Measurements from ENCODE around the gene MRPL21. TPM values are rescaled to one million over a fixed set of nuclear protein-coding genes. Genes with fewer than 3 reads are reported as not detected.

The MRPL21 gene
- total RNA-seq, 6 donors from 2014 or later = 17.8 to 50.8 (median 32.3) TPM

DNA sequence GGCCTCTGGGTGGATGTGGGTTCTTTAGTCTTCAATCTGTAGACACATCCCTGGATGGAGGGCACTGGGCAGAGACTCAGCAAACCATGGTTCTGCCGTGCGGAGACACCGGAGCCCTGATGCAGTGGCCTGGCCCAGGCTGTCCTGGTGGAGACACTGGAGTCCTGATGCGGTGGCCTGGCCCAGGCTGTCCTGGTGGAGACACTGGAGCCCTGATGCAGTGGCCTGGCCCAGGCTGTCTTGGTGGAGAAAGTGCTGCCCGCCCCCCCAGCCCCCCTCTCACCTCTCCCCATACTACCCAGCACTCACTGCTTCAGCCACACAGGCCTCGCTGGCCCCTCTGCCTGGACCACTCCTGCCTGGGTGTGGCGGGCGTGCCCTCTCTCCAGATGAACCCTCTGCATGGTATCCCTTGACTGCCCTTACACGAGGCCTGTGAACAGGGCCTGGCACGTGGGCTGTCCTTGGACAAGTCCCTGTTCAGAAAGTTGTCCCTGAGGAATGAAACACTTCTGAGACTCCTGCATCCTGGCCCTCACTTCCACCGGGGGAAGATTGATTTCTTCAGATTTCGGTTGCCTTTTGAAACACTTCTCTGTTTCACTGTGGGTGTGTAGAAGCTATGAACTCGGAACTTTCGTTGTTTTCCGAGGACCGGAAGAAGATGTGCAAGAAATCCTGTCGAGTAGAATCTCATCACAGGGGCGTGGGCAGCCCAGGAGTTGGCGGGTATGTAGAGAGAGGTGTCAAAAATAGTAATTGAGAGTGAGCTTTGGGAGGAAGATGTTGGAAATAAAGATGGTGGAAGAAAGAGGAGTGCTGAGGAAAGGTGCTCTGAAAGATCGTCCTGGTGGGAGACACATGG lies 26.3 kb upstream of the MRPL21 start:
- Histone ChIP-seq H3K27ac (no peak overlapping the region), H3K4me1 (peaks cover 0 to 11% (median 2%) of the 10 kb centered on the region in 4 donors), H3K36me3 (peaks cover 20 to 89% (median 64%) of the 10 kb centered on the region in 4 donors), H3K27me3 (no peaks in the 10 kb centered on the region), H3K9me3 (peaks cover 7 to 15% (median 15%) of the 10 kb centered on the region in 4 donors), H3K4me3 (no peak overlapping the region)
- TF ChIP-seq, protein P1, sequence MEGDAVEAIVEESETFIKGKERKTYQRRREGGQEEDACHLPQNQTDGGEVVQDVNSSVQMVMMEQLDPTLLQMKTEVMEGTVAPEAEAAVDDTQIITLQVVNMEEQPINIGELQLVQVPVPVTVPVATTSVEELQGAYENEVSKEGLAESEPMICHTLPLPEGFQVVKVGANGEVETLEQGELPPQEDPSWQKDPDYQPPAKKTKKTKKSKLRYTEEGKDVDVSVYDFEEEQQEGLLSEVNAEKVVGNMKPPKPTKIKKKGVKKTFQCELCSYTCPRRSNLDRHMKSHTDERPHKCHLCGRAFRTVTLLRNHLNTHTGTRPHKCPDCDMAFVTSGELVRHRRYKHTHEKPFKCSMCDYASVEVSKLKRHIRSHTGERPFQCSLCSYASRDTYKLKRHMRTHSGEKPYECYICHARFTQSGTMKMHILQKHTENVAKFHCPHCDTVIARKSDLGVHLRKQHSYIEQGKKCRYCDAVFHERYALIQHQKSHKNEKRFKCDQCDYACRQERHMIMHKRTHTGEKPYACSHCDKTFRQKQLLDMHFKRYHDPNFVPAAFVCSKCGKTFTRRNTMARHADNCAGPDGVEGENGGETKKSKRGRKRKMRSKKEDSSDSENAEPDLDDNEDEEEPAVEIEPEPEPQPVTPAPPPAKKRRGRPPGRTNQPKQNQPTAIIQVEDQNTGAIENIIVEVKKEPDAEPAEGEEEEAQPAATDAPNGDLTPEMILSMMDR (IDR thresholded peaks at IDR 0.05) = no peak
- DNase-seq (no peak), ATAC-seq (ENCODE audit: low FRiP score in 2 of 2) (peak in 1 of 2 donors; percentile 56)
- 95 to 98% methylated on average over 11 to 18 of the region's 20 CpGs for WGBS, 2 donors

DNA sequence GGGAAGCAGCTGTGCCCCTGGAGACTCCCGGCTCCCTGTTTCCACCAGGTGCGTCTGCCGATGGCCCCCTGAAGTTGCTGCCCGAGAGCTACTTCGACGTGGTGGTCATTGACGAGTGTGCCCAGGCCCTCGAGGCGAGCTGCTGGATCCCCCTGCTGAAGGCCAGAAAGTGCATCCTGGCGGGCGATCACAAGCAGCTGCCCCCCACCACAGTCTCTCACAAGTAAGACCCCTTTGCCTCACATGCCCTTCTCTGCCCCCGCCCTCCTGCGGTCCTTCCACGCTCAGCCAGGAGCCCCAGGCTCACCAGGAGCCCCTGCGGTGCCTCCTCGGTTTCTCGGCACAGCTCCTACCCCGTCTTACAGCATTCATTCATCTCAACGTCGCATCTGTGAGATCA lies 25.5 kb upstream of the MRPL21 start:
- H3K9me3 ChIP-seq = peaks cover 7 to 21% (median 18%) of the 10 kb centered on the region in 4 donors
- H3K4me3 ChIP-seq = no peak overlapping the region
- H3K4me1 ChIP-seq = peaks cover 0 to 11% (median 2%) of the 10 kb centered on the region in 4 donors
- no peak for ATAC-seq (ENCODE audit: low FRiP score in 2 of 2)
- H3K27me3 ChIP-seq = no peaks in the 10 kb centered on the region
- H3K27ac ChIP-seq = no peak overlapping the region
- peaks cover 20 to 89% (median 65%) of the 10 kb centered on the region in 4 donors for H3K36me3 ChIP-seq
- TF ChIP-seq POLR2AphosphoS5 (IDR thresholded peaks at IDR 0.05) (no peak), POLR2A (IDR thresholded peaks at IDR 0.05) (no peak)
- 95 to 98% methylated on average over 16 to 20 of the region's 20 CpGs for WGBS, 2 donors
- DNase-seq = peak in 1 of 2 donors; percentile 48

DNA sequence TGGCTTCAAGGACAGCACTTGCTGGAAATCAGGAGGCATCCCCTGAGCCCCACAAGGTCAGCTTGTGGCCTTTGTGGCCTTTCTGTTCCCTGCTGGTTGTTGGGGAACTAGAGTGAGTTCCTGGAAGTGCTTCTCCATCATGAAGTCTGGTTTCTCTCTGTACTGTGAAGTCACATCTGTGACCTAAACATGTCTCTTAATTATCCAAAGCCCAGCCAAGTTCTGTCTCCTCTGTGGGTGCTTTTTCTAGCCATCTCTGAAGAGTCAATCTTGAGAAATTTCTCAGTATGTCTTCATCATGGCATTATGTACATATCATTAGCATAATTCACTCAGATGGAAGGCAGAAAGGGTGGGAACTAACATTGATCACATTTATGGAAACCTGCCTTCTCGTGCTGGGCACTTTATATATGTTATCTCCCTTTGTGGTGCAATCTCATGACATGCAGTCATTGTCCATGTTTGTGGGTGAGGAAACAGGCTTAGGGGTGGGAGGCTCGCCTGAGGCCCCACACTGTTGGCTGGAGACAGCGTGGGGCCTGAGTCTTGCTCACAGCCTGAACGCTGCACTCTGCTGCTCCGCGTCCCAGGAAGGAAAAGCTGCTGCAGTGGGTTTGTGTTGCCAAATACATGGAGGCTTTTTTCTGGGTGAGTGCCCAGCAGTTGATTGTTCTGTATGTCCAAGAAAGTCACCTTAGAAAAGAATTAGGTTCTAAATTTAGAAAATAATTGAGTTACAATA lies 24.7 kb upstream of the MRPL21 start:
- no peak for TF ChIP-seq POLR2AphosphoS5 (IDR thresholded peaks at IDR 0.05)
- no peak for TF ChIP-seq POLR2A (IDR thresholded peaks at IDR 0.05)
- TF ChIP-seq EP300 (IDR thresholded peaks at IDR 0.05) = no peak
- TF ChIP-seq, protein P1 (IDR thresholded peaks at IDR 0.05) = no peak
- H3K4me3 ChIP-seq = no peak overlapping the region
- peak in 1 of 2 donors; percentile 59 for ATAC-seq (ENCODE audit: low FRiP score in 2 of 2)
- H3K27ac ChIP-seq = no peak overlapping the region
- peaks cover 20 to 89% (median 64%) of the 10 kb centered on the region in 4 donors for H3K36me3 ChIP-seq
- DNase-seq = no peak
- no peaks in the 10 kb centered on the region for H3K27me3 ChIP-seq
- WGBS, 2 donors = 55 to 70% methylated on average over 4 to 6 of the region's 6 CpGs
- H3K4me1 ChIP-seq = peaks cover 0 to 11% (median 2%) of the 10 kb centered on the region in 4 donors
- peaks cover 7 to 21% (median 18%) of the 10 kb centered on the region in 4 donors for H3K9me3 ChIP-seq

DNA sequence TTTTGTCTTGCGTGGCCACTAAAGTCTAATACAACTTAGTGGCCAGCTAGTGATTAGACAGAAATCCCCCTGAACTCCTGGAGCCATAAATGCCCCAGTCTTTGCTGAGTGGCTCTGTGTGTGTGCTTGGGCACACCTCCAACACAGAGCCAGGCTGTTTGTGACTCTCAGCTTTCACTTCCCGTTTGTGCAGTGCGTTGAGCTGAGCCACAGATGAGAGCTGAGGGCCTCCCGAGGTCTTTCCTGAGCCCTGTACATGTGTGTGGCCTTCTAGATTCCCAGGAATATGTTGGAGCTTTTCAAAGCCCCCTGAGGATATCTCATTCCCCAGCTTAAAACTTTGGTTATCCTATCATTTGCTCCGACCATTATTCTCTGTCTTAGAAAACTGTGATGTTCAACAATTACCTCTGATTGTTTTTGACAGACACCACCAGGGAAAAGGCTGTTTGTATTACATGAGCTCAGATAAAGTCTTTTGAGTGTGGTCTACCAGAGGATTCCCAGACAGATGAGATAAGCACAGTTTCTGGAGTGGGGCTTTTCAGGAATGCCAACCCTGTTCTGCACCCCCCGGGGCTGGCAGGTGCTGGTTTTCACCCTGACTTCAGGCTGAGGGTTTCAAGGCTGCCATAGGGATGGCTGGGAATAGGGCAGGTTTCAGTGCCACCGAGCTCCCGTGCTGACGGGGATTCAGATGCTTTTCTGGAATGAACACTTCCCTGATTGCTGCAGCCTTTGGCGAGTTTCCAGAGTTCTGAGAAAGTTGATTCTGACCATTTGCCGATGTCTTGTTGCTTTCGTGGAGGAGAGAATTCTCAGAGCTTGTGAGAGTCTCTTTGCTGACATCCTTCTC lies 23.9 kb upstream of the MRPL21 start:
- ATAC-seq (ENCODE audit: low FRiP score in 2 of 2) (peak in 1 of 2 donors; percentile 80), DNase-seq (peak in 1 of 2 donors; percentile 42)
- Histone ChIP-seq H3K27ac (no peak overlapping the region), H3K4me3 (no peak overlapping the region), H3K36me3 (peaks cover 20 to 90% (median 62%) of the 10 kb centered on the region in 4 donors), H3K9me3 (peaks cover 7 to 21% (median 18%) of the 10 kb centered on the region in 4 donors), H3K27me3 (no peaks in the 10 kb centered on the region), H3K4me1 (peaks cover 0 to 11% (median 2%) of the 10 kb centered on the region in 4 donors)
- 61 to 67% methylated on average over 11 to 12 of the region's 12 CpGs for WGBS, 2 donors
- TF ChIP-seq POLR2A (IDR thresholded peaks at IDR 0.05) = peak in 1 of 4 donors; percentile 8
- no peak for TF ChIP-seq POLR2AphosphoS5 (IDR thresholded peaks at IDR 0.05)

DNA sequence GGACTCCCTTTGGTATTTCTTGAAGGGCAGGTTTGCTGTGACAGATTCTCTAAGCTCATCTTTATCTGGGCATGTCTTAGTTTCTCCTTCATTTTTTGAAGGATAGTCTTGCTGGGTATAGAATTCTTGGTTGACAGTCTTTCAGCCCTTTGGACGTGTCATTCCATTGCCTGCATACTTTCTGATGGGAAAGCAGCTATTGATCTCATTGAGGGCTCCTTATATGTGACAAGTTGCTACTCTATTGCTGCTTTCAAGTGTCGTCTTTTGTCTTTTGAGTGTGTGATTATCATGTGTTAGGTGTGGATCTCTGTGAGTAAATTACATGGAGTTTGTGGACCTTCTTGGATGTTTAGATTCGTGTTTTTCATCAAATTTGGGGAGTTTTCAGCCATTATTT lies 22.0 kb upstream of the MRPL21 start:
- no peak for TF ChIP-seq POLR2AphosphoS5 (IDR thresholded peaks at IDR 0.05)
- no peak for TF ChIP-seq EP300 (IDR thresholded peaks at IDR 0.05)
- TF ChIP-seq, protein P1 (IDR thresholded peaks at IDR 0.05) = no peak
- no peak for TF ChIP-seq POLR2A (IDR thresholded peaks at IDR 0.05)
- WGBS, 2 donors = 95 to 98% methylated on average over 3 of the region's 3 CpGs
- ATAC-seq (ENCODE audit: low FRiP score in 2 of 2) = no peak
- Histone ChIP-seq H3K27ac (no peak overlapping the region), H3K4me1 (peaks cover 0 to 11% (median 2%) of the 10 kb centered on the region in 4 donors), H3K4me3 (no peak overlapping the region), H3K36me3 (peaks cover 20 to 94% (median 67%) of the 10 kb centered on the region in 4 donors), H3K27me3 (no peaks in the 10 kb centered on the region), H3K9me3 (peaks cover 7 to 21% (median 18%) of the 10 kb centered on the region in 4 donors)
- no peak for DNase-seq

Measured in upper lobe of left lung (tissue), 6 donors.